GM19351 (cell line): Measurements from ENCODE around the gene DRC1.

ENCODE experiments used
- ATAC-seq: cut with Tn5 transposase; IDR thresholded peaks from one replicate; pipeline ENCODE4 v1.9.1; 2021; ENCODE audit warnings: mild to moderate bottlenecking, moderate library complexity; ENCODE audit not compliant: unreplicated experiment

Gene DRC1

GRCh38 chr2:26442301-26442700 is 40.6 kb downstream of the DRC1 start:
- no peak for ATAC-seq

GRCh38 chr2:26442707-26443106 is 41.0 kb downstream of the DRC1 start:
- ATAC-seq, result no peak

- ATAC-seq, result no peak
These were observed 42.5 kb downstream of the DRC1 start for GRCh38 chr2:26444236-26444635.

- no peak for ATAC-seq
These were observed 46.9 kb downstream of the DRC1 start for GRCh38 chr2:26448651-26449050.

GRCh38 chr2:26449278-26450030 is 47.7 kb downstream of the DRC1 start:
- no peak for ATAC-seq

- ATAC-seq, result no peak
These were observed 48.4 kb downstream of the DRC1 start for GRCh38 chr2:26450031-26450635.

- no peak for ATAC-seq
These were observed 50.0 kb downstream of the DRC1 start for GRCh38 chr2:26451700-26452099.

GRCh38 chr2:26453421-26454329 is 52.0 kb downstream of the DRC1 start:
- ATAC-seq, result no peak

GRCh38 chr2:26454561-26455001 is 52.9 kb downstream of the DRC1 start:
- no peak for ATAC-seq

- ATAC-seq, result no peak
These were observed 53.4 kb downstream of the DRC1 start for GRCh38 chr2:26455037-26455669.

- ATAC-seq, result no peak
These were observed 54.1 kb downstream of the DRC1 start for GRCh38 chr2:26455670-26456439.

GRCh38 chr2:26456440-26457250 is 54.9 kb downstream of the DRC1 start:
- ATAC-seq, result no peak

- no peak for ATAC-seq
These were observed 55.5 kb downstream of the DRC1 start for GRCh38 chr2:26457251-26457666.

GRCh38 chr2:26457695-26458364 is 56.1 kb downstream of the DRC1 start:
- no peak for ATAC-seq

GRCh38 chr2:26458365-26459042 is 56.8 kb downstream of the DRC1 start:
- ATAC-seq, result no peak

- ATAC-seq, result no peak
These were observed 58.4 kb downstream of the DRC1 start for GRCh38 chr2:26459991-26460612.

GRCh38 chr2:26460613-26461031 is 58.9 kb downstream of the DRC1 start:
- no peak for ATAC-seq

- no peak for ATAC-seq
These were observed 59.9 kb downstream of the DRC1 start for GRCh38 chr2:26461601-26462023.
